ENCODE data around the gene TULP4. TPM values are rescaled to one million over a fixed set of nuclear protein-coding genes. Genes with fewer than 3 reads are reported as not detected.

Gene TULP4
- polyA plus RNA-seq, 1 experiment = 8.0 TPM

DNA sequence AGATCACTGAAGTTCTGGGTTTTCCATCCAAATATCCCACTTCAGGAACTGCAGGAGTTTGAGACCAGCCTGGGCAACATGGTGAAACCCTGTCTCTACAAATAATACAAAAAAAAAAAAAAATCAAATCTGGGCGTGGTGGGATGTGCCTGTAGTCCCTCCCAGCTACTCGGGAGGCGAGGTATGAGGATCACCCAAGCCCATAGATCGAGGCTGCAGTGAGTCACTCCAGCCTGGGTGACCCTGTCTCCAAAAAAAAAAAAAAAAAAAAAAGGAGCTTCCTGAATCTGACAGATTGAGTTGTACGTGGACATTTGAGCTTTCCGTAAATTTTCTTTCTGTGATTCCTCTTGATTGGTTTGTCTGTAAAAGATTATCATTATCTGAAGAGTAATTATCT is 55.6 kb downstream of the TULP4 start:
- POLR2A ChIA-PET = interaction anchor here (0.6 kb wide), 1 partner anchor 915 kb away, joined by 5 read pairs; no protein-coding TSS in a partner anchor

DNA sequence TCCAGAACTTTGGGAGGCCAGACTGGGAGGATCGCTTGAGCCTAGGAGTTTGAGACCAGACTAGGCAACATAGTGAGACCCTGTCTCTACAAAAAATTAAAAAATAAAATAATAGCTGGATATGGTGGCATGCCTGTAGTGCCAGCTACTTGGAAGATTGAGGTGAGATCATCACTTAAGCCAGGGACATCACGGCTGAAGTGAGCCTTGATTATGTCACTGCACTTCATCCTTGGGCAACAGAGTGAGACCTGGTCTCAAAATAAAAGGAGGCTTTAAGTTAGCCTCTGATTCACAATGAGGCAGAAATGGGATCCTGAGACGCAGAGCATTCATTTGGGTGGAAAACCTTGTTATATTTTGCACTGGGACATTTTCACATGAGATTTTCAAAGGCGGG is 57.0 kb downstream of the TULP4 start:
- H3K4me3 ChIP-seq (ENCODE audit: low read depth, low read length) = no peak overlapping the region
- TF ChIP-seq, protein P1, sequence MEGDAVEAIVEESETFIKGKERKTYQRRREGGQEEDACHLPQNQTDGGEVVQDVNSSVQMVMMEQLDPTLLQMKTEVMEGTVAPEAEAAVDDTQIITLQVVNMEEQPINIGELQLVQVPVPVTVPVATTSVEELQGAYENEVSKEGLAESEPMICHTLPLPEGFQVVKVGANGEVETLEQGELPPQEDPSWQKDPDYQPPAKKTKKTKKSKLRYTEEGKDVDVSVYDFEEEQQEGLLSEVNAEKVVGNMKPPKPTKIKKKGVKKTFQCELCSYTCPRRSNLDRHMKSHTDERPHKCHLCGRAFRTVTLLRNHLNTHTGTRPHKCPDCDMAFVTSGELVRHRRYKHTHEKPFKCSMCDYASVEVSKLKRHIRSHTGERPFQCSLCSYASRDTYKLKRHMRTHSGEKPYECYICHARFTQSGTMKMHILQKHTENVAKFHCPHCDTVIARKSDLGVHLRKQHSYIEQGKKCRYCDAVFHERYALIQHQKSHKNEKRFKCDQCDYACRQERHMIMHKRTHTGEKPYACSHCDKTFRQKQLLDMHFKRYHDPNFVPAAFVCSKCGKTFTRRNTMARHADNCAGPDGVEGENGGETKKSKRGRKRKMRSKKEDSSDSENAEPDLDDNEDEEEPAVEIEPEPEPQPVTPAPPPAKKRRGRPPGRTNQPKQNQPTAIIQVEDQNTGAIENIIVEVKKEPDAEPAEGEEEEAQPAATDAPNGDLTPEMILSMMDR (IDR thresholded peaks at IDR 0.05; ENCODE audit: insufficient read depth, low read depth, low read length) = no peak
- no peak for DNase-seq (ENCODE audit: low read depth)
- no peaks in the 10 kb centered on the region for H3K27me3 ChIP-seq (ENCODE audit: control insufficient read depth, insufficient read depth, low read length)
- H3K36me3 ChIP-seq (ENCODE audit: control insufficient read depth, insufficient read depth, low read length) = no peaks in the 10 kb centered on the region
- ChIA-PET CTCF (interaction anchor here (0.7 kb wide), 1 partner anchor 148 kb away, joined by 3 read pairs; no protein-coding TSS in a partner anchor), POLR2A (no interaction called here)

More for the DNA sequence above, 55.6 kb downstream of the TULP4 start:
- H3K27me3 ChIP-seq (ENCODE audit: control insufficient read depth, insufficient read depth, low read length) = no peaks in the 10 kb centered on the region
- TF ChIP-seq, protein P1 (IDR thresholded peaks at IDR 0.05; ENCODE audit: insufficient read depth, low read depth, low read length) = no peak
- CTCF ChIA-PET = no interaction called here
- no peak overlapping the region for H3K4me3 ChIP-seq (ENCODE audit: low read depth, low read length)
- no peak for DNase-seq (ENCODE audit: low read depth)
- H3K36me3 ChIP-seq (ENCODE audit: control insufficient read depth, insufficient read depth, low read length) = no peaks in the 10 kb centered on the region

DNA sequence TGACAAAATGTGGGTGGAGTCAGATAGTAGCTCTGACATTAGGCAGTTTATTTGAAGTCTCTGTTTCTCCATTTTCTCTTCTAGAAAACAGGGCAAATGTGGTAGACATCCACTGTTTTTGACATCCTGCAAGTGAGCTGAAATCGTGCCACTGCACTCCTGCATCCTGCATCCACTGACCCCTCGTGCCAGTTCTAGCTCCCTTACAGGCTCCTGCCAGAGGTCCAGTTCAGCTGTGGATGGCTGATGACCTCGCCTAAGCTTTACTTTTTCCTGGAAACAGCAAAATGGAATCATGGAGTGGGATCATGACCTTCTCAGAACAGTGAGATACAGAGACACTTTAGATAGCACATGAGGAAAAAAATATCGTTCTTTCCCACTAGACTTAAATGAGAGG is 58.5 kb downstream of the TULP4 start:
- H3K4me3 ChIP-seq (ENCODE audit: low read depth, low read length) = no peak overlapping the region
- ChIA-PET POLR2A (no interaction called here), CTCF (no interaction called here)
- no peaks in the 10 kb centered on the region for H3K36me3 ChIP-seq (ENCODE audit: control insufficient read depth, insufficient read depth, low read length)
- H3K27me3 ChIP-seq (ENCODE audit: control insufficient read depth, insufficient read depth, low read length) = no peaks in the 10 kb centered on the region
- TF ChIP-seq, protein P1 (IDR thresholded peaks at IDR 0.05; ENCODE audit: insufficient read depth, low read depth, low read length) = no peak
- no peak for DNase-seq (ENCODE audit: low read depth)

DNA sequence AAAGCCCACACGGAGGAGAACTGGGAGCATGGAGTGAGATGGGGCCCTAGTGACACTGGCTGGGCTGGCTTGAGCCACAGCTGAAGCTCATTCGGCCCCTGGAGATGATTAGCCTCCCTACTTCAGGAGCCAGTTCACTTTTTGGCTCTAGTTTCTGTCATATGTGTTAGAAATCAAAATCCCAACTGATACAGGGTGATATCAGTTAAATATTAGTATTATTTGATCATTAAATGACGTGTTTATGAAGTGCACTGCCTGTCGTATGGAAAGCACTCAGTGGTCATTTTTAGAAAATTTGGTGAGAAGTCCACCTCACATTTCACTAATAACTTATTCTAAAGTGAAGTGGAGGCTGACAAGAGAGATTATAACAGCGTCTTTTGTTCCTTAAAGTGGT is 59.0 kb downstream of the TULP4 start:
- no peaks in the 10 kb centered on the region for H3K27me3 ChIP-seq (ENCODE audit: control insufficient read depth, insufficient read depth, low read length)
- H3K4me3 ChIP-seq (ENCODE audit: low read depth, low read length) = no peak overlapping the region
- no peak for DNase-seq (ENCODE audit: low read depth)
- CTCF ChIA-PET = no interaction called here
- POLR2A ChIA-PET = no interaction called here
- H3K36me3 ChIP-seq (ENCODE audit: control insufficient read depth, insufficient read depth, low read length) = no peaks in the 10 kb centered on the region
- TF ChIP-seq, protein P1 (IDR thresholded peaks at IDR 0.05; ENCODE audit: insufficient read depth, low read depth, low read length) = no peak

DNA sequence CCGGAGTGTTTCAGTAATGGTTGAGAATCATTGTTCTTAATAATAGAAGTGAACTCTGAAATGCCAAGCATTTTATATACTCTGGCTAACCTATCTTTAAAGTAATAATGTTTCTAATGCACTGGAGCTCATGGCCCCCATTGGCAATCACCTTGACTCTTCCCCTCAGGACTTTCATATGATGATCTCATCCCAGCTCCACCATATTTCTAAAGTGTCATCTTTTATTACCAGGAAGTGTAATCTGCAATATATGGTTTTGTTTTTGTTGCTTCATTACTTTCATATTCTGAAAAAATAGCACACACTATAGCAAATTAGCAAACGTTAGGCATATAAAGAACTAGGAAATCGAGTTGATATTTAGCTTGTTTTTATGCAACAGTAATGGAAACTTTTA is 60.3 kb downstream of the TULP4 start:
- POLR2A ChIA-PET = interaction anchor here (0.7 kb wide), 1 partner anchor 100 kb away, joined by 6 read pairs; no protein-coding TSS in a partner anchor
- Histone ChIP-seq H3K36me3 (ENCODE audit: control insufficient read depth, insufficient read depth, low read length) (no peaks in the 10 kb centered on the region), H3K27me3 (ENCODE audit: control insufficient read depth, insufficient read depth, low read length) (no peaks in the 10 kb centered on the region), H3K4me3 (ENCODE audit: low read depth, low read length) (no peak overlapping the region)
- TF ChIP-seq, protein P1 (IDR thresholded peaks at IDR 0.05; ENCODE audit: insufficient read depth, low read depth, low read length) = no peak
- CTCF ChIA-PET = interaction anchor here (0.6 kb wide), 1 partner anchor 32 kb away, joined by 3 read pairs; no protein-coding TSS in a partner anchor
- no peak for DNase-seq (ENCODE audit: low read depth)

Data from BJ (cell line).